GM18517 (cell line): Measurements from ENCODE around the gene OR4K2.
"Not testable (repeated sequence)": the region's sequence is repeated elsewhere in the genome, so short reads cannot be mapped to it uniquely, and the experiment has no call there.

Experiments used
- ATAC-seq: cut with Tn5 transposase; IDR thresholded peaks from one replicate; pipeline ENCODE4 v1.9.1; 2021; ENCODE audit warnings: mild to moderate bottlenecking, moderate library complexity; ENCODE audit not compliant: unreplicated experiment

The OR4K2 gene, protein sequence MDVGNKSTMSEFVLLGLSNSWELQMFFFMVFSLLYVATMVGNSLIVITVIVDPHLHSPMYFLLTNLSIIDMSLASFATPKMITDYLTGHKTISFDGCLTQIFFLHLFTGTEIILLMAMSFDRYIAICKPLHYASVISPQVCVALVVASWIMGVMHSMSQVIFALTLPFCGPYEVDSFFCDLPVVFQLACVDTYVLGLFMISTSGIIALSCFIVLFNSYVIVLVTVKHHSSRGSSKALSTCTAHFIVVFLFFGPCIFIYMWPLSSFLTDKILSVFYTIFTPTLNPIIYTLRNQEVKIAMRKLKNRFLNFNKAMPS

DNA sequence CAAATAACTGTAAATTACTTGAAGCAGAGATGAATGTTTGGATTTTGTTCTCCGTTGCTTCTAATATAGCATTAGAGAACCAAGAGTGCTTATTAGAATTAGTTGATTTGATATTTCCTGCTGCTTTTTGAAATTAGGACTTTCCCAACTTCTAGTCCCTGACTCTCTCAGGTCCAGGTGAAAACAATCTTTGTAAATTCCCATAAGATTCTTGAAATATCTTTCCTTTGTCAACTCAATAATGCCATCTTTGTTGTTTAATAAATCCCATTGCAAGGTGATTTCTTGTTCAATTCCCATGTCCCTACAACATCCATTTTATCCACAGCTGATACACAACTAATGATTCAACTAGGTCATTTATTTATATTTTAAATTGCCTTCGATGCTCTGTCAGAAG lies at the start of gene OR4K2:
TSS of gene OR4K2 (plus strand) at position 301 of the 400 bp plus-strand sequence. CDS start 1,126 bp downstream, outside the sequence.
- no peak for ATAC-seq

DNA sequence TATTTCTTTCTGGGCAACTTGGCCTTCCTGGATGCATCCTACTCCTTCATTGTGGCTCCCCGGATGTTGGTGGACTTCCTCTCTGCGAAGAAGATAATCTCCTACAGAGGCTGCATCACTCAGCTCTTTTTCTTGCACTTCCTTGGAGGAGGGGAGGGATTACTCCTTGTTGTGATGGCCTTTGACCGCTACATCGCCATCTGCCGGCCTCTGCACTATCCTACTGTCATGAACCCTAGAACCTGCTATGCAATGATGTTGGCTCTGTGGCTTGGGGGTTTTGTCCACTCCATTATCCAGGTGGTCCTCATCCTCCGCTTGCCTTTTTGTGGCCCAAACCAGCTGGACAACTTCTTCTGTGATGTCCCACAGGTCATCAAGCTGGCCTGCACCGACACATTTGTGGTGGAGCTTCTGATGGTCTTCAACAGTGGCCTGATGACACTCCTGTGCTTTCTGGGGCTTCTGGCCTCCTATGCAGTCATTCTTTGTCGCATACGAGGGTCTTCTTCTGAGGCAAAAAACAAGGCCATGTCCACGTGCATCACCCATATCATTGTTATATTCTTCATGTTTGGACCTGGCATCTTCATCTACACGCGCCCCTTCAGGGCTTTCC lies 47.2 kb upstream of the OR4K2 start:
- not testable (repeated sequence) for ATAC-seq

DNA sequence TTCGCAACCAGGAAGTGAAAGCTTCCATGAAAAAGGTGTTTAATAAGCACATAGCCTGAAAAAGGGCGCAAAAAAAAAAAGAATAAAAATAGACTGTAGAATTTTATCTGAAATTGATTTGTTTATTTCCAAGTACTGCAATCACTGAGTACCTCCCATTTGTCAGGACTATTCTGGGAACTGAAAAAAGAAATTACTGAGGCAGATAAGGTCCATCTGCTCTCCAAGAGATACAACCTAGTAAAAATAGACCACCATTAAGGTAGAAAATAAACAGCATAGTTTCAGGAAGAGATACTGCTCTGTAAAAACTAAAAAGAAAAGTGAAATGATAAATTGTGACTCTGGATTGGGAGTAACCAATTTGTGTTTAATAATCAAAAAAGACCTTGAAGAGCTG lies 46.6 kb upstream of the OR4K2 start:
- no peak for ATAC-seq

DNA sequence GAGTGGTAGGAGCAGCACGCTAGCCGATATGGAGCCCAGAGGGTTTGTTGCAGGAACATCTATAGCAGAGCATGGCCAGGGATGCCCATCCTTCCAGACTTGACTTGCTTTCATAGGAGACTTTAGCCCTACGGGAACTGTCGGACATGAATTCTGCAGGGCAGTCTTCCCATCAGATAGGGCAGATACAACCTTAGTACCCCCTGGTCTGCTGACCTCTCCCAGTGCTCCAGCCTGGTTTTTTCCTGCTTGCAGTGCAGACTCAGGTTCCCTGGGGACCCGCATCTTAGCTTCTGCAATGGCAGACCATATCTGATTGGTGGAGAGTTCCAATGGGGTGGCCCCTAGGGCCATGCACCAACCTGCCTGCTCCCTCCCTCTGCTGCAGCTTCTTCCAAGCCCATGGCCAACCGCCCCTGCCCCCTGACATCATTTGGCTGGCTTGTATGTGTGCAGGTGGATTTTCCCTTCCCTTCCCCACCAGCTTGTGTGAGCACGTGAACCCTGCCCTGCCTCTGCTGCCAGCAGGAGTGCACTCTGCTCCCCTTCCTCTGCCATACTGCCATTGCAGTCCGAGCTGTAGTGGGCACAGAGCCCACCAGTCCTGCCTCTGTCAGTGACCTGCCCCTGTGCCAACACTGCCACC lies 40.6 kb upstream of the OR4K2 start:
- not testable (repeated sequence) for ATAC-seq

DNA sequence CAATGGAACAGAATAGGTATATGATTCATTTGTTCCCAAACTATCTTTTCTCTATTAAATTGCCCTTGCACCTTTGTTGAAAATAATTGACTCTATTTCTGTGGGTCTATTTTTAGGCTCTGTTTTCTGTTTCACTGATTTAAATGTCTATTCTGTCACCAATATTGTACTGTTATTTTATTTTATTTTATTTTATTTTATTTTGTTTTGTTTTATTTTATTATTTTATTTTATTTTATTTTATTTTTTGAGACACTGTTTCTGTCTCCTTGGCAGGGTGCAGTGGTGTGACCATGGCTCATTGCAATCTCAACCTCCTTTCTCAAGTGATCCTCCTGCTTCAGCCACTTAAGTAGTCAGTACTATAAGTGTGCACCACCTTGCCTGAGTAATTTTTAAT lies 36.5 kb upstream of the OR4K2 start:
- no peak for ATAC-seq

DNA sequence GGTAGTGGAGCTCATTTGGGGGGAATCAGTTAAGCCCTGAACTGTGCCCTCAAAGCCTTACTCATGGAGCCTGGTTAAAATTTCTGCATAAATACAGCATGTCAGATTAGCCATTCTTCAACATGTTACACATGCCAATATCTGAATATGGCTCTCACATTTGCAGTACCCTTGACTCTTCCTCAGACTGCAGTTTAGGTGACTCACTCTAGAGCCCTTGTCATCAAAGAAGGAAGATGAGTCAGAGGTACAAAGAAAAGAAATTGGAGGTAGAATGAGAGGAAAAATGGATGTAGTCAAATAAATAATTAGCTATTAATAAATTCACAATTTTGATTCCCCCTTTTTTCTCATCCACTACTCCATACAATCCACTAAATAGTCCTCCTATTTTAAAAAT lies 23.6 kb upstream of the OR4K2 start:
- ATAC-seq = no peak

DNA sequence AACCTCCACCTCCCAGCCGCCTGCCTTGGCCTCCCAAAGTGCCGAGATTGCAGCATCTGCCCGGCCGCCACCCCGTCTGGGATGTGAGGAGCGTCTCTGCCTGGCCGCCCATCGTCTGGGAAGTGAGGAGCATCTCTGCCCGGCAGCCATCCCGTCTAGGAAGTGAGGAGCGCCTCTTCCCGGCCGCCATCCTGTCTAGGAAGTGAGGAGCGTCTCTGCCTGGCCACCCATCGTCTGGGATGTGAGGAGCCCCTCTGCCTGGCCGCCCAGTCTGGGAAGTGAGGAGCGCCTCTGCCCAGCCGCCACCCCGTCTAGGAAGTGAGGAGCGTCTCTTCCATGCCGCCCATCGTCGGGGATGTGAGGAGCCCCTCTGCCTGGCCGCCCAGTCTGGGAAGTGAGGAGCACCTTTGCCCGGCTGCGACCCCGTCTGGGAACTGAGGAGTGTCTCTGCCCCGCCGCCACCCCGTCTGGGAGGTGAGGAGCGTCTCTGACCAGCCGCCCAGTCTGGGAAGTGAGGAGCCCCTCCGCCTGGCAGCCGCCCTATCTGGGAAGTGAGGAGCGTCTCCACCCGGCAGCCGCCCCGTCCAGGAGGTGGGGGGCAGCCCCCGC lies 8.8 kb upstream of the OR4K2 start:
- ATAC-seq = not testable (repeated sequence)

DNA sequence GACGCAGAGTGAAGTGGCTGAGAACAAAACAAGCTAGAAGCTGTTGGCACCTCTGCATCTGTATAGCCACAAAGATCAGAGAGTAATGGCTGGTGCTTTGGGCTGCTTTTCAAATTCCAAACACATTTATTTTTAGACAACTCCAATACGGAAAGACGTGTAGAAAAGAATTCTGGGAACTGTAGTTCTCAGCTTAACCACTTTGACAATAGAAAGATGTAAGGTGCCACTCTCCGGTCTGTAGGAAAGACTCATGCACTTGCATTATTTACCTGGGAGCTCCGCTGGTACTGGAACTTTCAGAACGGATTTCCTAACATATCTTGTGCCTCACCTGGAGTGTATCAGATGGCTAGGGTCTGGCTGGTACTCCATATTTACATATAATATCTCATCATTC lies 1.8 kb upstream of the OR4K2 start:
- no peak for ATAC-seq

DNA sequence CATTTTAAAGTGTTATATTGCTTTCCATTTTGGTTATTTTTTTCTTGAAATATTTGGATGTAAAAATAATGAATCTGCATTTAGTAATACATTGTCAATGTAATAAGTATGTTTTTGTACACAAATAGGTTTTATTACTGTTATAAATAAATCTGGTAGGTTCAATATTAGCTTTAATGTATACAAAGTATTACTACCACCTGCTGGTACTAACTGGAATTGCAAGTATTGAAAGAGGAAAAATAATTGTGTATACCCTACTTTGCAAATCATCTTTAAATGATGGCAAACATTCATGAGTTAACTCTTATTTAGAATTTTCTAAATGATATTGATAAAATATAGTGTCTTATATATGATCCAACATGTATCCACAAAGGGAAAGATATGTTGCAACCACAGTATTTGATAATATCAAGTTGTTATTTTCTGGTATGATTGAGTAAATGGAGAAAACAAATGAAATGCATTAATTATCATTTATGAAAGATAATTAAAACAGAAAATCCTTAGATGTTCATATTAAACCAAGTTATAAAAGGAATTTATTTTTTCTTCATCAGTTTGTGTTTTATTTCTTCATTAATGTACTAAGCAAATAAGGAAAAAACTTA lies 3.2 kb downstream of the OR4K2 start:
- ATAC-seq = no peak

DNA sequence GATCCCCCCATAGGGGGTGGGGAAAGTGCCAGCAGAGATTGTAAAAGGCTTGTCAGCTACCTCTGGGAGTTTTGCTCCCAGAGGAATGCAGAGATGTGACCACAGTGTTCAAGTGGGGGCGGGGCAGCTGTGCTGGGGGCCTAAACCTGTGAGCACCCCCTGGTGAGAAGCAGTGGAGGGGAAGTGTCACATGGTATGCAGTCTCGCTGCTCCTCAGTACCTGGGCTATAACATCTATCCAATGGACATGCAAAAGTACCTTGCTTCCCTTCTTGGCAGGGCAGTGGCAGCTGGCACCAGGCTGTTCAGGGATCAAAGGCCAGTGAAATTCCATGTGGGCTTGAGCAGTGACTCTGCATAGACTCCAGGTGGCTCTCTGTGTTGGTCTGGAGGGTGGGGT lies 20.3 kb downstream of the OR4K2 start:
- ATAC-seq = no peak

DNA sequence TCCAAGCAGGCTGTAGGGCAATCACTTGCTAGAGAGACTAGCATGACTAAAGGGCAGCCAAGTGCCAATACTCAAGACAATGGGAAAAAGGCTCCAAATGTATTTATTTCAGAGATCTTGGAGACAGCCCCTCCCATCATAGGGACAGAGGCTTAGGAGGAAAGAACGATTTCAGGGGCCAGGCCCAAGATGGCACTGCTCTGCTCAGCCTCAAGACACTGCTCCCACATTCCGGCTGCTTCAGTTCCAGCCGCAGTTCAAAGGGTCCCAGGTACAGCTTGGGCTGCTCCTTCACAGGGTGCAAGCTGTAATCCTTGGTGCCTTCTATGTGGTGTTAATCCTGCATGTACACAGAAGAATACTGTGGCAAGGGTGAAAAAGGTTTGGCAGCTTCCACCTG lies 26.1 kb downstream of the OR4K2 start:
- no peak for ATAC-seq

DNA sequence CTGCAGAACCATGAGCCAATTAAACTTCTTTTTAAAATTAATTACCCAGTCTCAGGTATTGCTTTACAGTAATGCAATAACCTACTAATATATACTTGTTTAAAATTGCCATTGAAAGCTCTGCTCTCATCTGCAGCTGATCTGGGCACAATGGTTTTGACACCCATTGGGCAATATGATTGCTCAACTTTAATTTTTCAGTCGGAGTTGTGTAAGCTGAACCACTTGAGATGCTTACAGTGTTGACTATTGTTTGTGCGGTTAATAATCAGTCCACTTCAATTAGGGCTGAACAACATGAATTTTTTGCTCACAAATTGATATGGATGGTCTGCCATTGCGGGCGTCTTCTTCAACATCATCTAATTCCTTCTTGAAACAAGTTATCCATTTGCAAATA lies 27.5 kb downstream of the OR4K2 start:
- ATAC-seq = no peak

DNA sequence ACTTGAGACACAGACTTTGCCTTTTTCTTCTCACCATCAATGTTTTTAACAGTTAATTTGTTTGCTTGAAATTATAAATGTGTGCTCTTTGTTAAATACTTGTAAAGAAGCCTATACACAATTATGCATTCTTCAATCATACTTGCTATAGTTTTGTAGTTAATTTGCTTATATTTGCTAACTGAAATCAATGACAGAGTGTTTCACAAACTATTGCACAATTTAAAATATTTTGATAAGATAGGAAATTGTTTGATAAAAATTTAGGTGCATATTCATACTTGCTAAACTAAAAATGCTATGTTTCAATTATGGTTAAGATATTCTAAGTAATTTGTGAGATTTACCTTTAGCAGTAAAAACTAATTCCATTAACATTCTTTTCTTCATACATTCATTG lies 31.7 kb downstream of the OR4K2 start:
- ATAC-seq = no peak

DNA sequence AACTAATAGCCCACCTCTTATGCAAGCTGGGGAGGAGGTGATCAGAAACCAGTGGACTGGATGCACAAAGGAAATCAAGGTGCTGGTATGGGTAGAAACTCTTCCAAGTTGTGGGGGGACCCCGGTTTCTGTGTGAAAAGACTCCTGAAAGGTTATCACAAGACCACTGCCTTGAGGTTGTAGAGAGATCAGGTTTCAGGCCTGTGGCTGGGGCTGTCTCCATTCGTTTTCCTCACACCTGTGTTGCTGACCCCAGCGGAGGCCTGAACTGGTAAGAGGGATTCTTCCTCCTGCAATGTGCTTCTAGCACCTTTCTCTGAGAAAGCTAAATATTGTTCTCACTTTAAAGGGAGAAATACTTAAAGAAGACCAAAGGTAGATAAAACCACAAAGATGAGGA lies 36.2 kb downstream of the OR4K2 start:
- ATAC-seq = no peak

DNA sequence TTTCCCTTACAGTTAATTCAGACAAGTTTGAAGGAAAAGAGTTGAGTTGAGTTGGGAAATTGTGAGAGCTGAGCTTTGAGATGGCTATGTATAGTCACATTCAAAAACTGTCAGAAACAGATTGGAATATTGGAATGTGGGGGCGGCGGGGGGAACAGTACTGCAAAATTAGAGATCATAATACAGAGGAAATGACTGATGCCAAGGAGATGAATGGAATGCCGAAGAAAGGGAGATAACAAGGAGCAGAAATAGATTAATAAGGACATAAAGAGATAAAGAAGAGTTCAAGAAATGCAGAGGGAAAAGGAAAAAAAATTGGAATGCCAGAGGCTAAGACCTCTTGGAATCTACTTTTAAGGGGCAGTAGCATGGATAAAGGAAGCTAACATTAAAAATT lies 42.3 kb downstream of the OR4K2 start:
- ATAC-seq = no peak

DNA sequence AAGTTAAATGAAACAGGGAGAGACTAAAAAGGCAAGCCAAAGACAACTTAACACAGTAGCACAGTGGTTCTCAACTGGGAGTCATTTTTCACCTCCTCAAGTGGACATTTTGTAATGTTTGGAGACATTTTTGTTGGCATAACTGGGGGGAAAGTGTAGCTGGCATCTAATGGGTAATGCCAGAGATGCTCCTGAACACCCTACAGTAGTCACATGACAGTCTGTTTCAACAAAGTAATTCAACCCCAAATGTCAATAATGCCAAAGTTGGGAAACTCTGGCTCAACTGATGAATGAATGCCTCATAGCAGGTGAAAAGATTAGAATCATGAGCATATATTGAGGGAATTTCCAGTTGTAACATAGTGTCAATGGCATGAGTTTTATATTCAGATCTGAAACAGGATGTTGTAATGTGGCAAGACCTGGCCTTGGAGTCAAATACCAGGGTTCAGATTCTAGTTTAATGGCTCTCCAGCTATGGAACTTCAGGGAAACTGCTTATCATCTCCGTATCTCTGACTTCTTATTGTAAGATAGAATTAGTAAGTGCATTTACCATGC lies 43.1 kb downstream of the OR4K2 start:
- ATAC-seq = no peak

DNA sequence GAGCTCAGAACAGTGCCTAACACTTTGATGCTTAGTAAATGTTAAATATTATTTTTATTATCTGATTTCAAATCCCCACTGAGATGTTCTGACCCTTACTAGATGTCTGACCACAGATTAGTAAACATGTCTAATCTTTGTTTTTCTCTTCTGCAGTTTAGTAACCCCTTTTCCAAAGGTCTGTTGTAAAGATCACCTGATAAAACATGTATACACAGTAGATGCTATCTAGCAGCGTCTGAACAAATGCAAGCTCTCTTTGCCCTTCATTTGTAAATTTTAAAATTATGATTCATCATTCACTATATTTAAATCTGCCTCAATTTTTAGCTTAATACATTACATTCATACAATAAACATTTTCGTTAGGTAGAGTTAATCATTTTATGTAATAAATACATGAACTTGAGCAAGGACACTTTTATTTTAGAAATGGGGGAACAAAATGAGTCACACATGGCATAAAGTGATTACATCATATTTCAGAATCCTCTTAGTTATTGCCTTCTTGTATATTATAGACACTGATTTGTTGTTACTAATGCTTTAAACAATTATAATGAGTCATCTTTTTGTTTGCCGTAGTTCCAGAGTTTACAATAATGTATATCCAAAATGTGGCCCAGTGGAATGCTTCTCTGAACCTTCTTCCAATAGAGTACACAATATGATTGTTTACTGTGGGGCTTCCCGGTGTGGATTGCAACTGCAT lies 43.8 kb downstream of the OR4K2 start:
- no peak for ATAC-seq

DNA sequence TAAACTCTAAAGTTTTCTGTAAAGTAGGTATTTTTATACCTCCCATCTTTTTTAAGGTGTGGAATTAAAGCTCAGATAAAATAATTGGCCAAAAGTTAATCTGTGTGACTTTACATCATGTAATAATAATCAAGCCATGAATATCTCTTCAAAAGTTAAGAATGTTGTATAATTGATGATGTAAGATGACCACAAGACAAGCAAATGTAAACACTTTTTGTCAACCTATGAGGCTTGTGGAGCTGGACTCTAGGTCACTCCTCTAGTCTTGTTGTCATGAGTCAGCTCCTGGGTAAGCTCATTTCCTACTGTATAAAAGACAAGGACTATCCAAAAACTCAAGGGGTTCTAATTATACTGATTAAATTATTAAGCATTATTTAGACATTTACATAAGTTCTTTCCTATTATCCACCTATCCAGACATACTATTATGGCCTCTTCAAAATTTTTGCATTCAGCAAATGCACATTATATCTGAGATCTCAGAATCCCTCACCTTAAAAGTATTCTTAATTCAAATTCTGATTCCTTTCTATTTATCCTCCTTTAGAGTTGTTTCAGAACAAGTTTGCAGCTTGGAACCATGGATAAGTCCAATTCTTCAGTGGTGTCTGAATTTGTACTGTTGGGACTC lies 45.2 kb downstream of the OR4K2 start, which contains the start of gene OR4K5:
TSS of gene OR4K5 (plus strand) at position 587 of the 637 bp plus-strand sequence. CDS start at position 587, 0 bp downstream.
- no peak for ATAC-seq

DNA sequence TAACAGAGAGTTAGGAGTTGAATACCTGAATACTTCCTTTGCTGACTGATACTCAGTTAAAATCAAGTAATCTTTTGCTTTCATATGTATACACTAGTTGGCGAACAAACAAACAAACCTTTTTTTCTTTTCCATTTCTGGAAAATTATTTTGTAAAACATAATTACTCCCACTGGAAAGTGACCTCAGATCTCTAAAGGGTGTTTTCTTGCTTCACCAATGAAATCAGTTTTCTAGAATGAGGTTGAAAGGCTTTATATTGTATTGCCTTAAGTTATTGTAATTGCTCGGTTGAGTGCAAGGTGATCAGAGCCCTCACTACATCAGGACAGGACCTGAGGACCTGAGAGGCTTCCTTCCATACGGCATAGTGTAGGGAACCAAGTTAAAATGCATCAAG lies 55.7 kb downstream of the OR4K2 start, which contains the start of gene OR4K1:
TSS of gene OR4K1 (plus strand) at position 301 of the 400 bp plus-strand sequence. CDS start 4,750 bp downstream, outside the sequence.
- no peak for ATAC-seq
